KBM-7 (cell line): Measurements from ENCODE around the gene UBFD1.
"Not testable (repeated sequence)": the region's sequence is repeated elsewhere in the genome, so short reads cannot be mapped to it uniquely, and the experiment has no call there.

Experiments
- DNase-seq: peaks from one replicate; pipeline ENCODE4 v3.0.0-alpha.2; 2015
- in situ Hi-C: fragments of 300-500 bp; cut with MboI; formaldehyde crosslinking; loops from 2 replicates; pipeline ENCODE4 v1.14.3; 2020; ENCODE audit warnings: low sequenced_read_pairs, low pct_unique_long_range_greater_than_20kb, mixed read lengths

The UBFD1 gene

GRCh38 chr16:23562505-23562904, 5.0 kb downstream of the UBFD1 start:
- in situ Hi-C loops = no loop called here
- DNase-seq = no peak

- in situ Hi-C loops = no loop called here
- DNase-seq = no peak
These were observed 5.7 kb downstream of the UBFD1 start for GRCh38 chr16:23563186-23563585.

- no peak for DNase-seq
- in situ Hi-C loops = no loop called here
These were observed 7.2 kb downstream of the UBFD1 start for GRCh38 chr16:23564575-23565363.

- in situ Hi-C loops = no loop called here
- no peak for DNase-seq
These were observed 9.2 kb downstream of the UBFD1 start for GRCh38 chr16:23566724-23567123.

GRCh38 chr16:23567602-23568001, 10.1 kb downstream of the UBFD1 start:
- DNase-seq = no peak
- in situ Hi-C loops = no loop called here

- DNase-seq = peak; percentile 14
- in situ Hi-C loops = no loop called here
These were observed 13.6 kb downstream of the UBFD1 start for GRCh38 chr16:23570992-23571632.

GRCh38 chr16:23571895-23572294, 14.4 kb downstream of the UBFD1 start:
- DNase-seq = no peak
- in situ Hi-C loops = no loop called here

GRCh38 chr16:23572394-23572793, 14.9 kb downstream of the UBFD1 start:
- in situ Hi-C loops = no loop called here
- no peak for DNase-seq

GRCh38 chr16:23573817-23574216, 16.3 kb downstream of the UBFD1 start:
- in situ Hi-C loops = no loop called here
- DNase-seq = no peak

GRCh38 chr16:23575834-23576233, 18.3 kb downstream of the UBFD1 start:
- in situ Hi-C loops = no loop called here
- peak; percentile 6 for DNase-seq

GRCh38 chr16:23577493-23577892, 20.0 kb downstream of the UBFD1 start:
- in situ Hi-C loops = no loop called here
- no peak for DNase-seq

GRCh38 chr16:23578101-23578830, 20.7 kb downstream of the UBFD1 start:
- in situ Hi-C loops = no loop called here

GRCh38 chr16:23579371-23579770, 21.8 kb downstream of the UBFD1 start:
- no peak for DNase-seq
- in situ Hi-C loops = no loop called here

More at GRCh38 chr16:23578101-23578830, 20.7 kb downstream of the UBFD1 start:
- no peak for DNase-seq

- no peak for DNase-seq
- in situ Hi-C loops = no loop called here
These were observed 22.9 kb downstream of the UBFD1 start for GRCh38 chr16:23580391-23580790.

GRCh38 chr16:23581764-23582163, 24.2 kb downstream of the UBFD1 start:
- in situ Hi-C loops = no loop called here
- DNase-seq = no peak

GRCh38 chr16:23583271-23583670, 25.7 kb downstream of the UBFD1 start:
- DNase-seq, in situ Hi-C loops: not testable (repeated sequence)

- in situ Hi-C loops = no loop called here
- DNase-seq = no peak
These were observed 26.9 kb downstream of the UBFD1 start for GRCh38 chr16:23584186-23585076.

GRCh38 chr16:23587726-23588125, 30.2 kb downstream of the UBFD1 start:
- in situ Hi-C loops = no loop called here
- DNase-seq = no peak

GRCh38 chr16:23590181-23590580, 32.7 kb downstream of the UBFD1 start:
- no peak for DNase-seq
- in situ Hi-C loops = no loop called here
